IMR-90 (cell line): ENCODE data around the gene PSMA1. TPM values are rescaled to one million over a fixed set of nuclear protein-coding genes. Genes with fewer than 3 reads are reported as not detected.

Experiments
- ATAC-seq: fragments of 200-7000 bp; cut with Tn5 transposase; 2 replicates; pipeline ENCODE4 v1.9.1; 2020; ENCODE audit warnings: low read depth, mild to moderate bottlenecking, moderate library complexity
- BruUV-seq: library from RNA; stranded (reverse); fragments of 400-500 nt; replicated peaks from 2 replicates; lab custom pipeline; 2021; lab: Mats Ljungman, UMichigan
- CTCF ChIA-PET: fragments of 300-600 bp; formaldehyde crosslinking; extraction: SDS; loops from one replicate; lab custom pipeline; 2021; ENCODE audit warnings: antibody characterized with exemption; lab: Yijun Ruan, JAX
- POLR2A ChIA-PET: fragments of 300-600 bp; sonication (Branson Sonifier 250); formaldehyde crosslinking; loops from one replicate; lab custom pipeline; 2022; ENCODE audit warnings: antibody characterized with exemption; ENCODE audit not compliant: unreplicated experiment; lab: Charles Lee
- DNase-seq: peaks from one replicate; pipeline ENCODE4 v3.0.0; 2013
- H2AFZ ChIP-seq: replicated peaks from 2 replicates; pipeline ENCODE3; 2013; ENCODE audit warnings: low read length, mild to moderate bottlenecking; ENCODE audit not compliant: poor library complexity
- H2AK5ac ChIP-seq: 2 replicates; pipeline ENCODE4 v1.6.1; 2013; ENCODE audit warnings: low read depth, low read length, inconsistent platforms
- H2AK9ac ChIP-seq: replicated peaks from 2 replicates; pipeline ENCODE3; 2013; ENCODE audit warnings: mild to moderate bottlenecking, low read depth, low read length, moderate library complexity; ENCODE audit not compliant: poor library complexity
- H2BK120ac ChIP-seq: 2 replicates; pipeline ENCODE4 v1.6.1; 2013; ENCODE audit warnings: low read depth, low read length, inconsistent platforms
- H2BK15ac ChIP-seq: 3 replicates; pipeline ENCODE4 v1.6.1; 2013; ENCODE audit warnings: low read depth, low read length, inconsistent platforms
- H2BK20ac ChIP-seq: 2 replicates; pipeline ENCODE4 v1.6.1; 2013; ENCODE audit warnings: low read depth, mild to moderate bottlenecking, inconsistent platforms, low read length, moderate library complexity
- H2BK5ac ChIP-seq: 2 replicates; pipeline ENCODE4 v1.6.1; 2013; ENCODE audit warnings: mild to moderate bottlenecking, low read depth, low read length, inconsistent platforms; ENCODE audit not compliant: poor library complexity, severe bottlenecking
- H3K14ac ChIP-seq: replicated peaks from 2 replicates; pipeline ENCODE4 v1.6.1; 2013; ENCODE audit warnings: low read depth, low read length, inconsistent platforms
- H3K18ac ChIP-seq: 2 replicates; pipeline ENCODE4 v1.6.1; 2013; ENCODE audit warnings: low read depth, low read length, control low read depth
- H3K23ac ChIP-seq: 2 replicates; pipeline ENCODE4 v1.6.1; 2013; ENCODE audit warnings: low read depth, low read length, inconsistent platforms
- H3K27ac ChIP-seq: 2 replicates; pipeline ENCODE4 v1.5.1; 2013; ENCODE audit warnings: mild to moderate bottlenecking, control low read depth, low read length; ENCODE audit not compliant: insufficient read depth
- H3K27me3 ChIP-seq: 2 replicates; pipeline ENCODE4 v1.6.1; 2013; ENCODE audit warnings: low read length; ENCODE audit not compliant: control insufficient read depth, insufficient read depth
- H3K36me3 ChIP-seq: 2 replicates; pipeline ENCODE4 v1.6.1; 2013; ENCODE audit warnings: low read length, mixed read lengths; ENCODE audit not compliant: control insufficient read depth, insufficient read depth
- H3K4ac ChIP-seq: 2 replicates; pipeline ENCODE4 v1.6.1; 2013; ENCODE audit warnings: low read depth, low read length, inconsistent platforms
- H3K4me1 ChIP-seq: 2 replicates; pipeline ENCODE4 v1.6.1; 2013; ENCODE audit warnings: low read length, mixed read lengths; ENCODE audit not compliant: control insufficient read depth, insufficient read depth
- H3K4me2 ChIP-seq: 2 replicates; pipeline ENCODE4 v1.6.1; 2013; ENCODE audit warnings: low read depth, mild to moderate bottlenecking, control low read depth, low read length, moderate library complexity
- H3K4me3 ChIP-seq: 2 replicates; pipeline ENCODE4 v1.5.1; 2013; ENCODE audit warnings: low read depth, mild to moderate bottlenecking, control low read depth, low read length, moderate library complexity; ENCODE audit not compliant: insufficient read depth
- H3K56ac ChIP-seq: 2 replicates; pipeline ENCODE4 v1.6.1; 2013; ENCODE audit warnings: low read length, inconsistent platforms; ENCODE audit not compliant: insufficient read depth; ENCODE audit errors: extremely low read depth
- H3K79me1 ChIP-seq, 2 experiments: 2 replicates each; pipeline ENCODE4 v1.6.1; 2013; ENCODE audit warnings: low read length in 2 of 2, inconsistent platforms in 1 of 2, low read depth in 1 of 2
- H3K9ac ChIP-seq: 2 replicates; pipeline ENCODE4 v1.6.1; 2013; ENCODE audit warnings: low read depth, low read length, control low read depth
- H3K9me1 ChIP-seq: 2 replicates; pipeline ENCODE4 v1.6.1; 2013; ENCODE audit warnings: low read length, inconsistent platforms; ENCODE audit not compliant: insufficient read depth
- H3K9me3 ChIP-seq: 2 replicates; pipeline ENCODE4 v1.6.1; 2013; ENCODE audit warnings: low read length; ENCODE audit not compliant: control insufficient read depth, insufficient read depth
- H4K20me1 ChIP-seq: 2 replicates; pipeline ENCODE4 v1.6.1; 2013; ENCODE audit warnings: low read length, inconsistent platforms; ENCODE audit not compliant: insufficient read depth
- H4K5ac ChIP-seq: 2 replicates; pipeline ENCODE4 v1.6.1; 2013; ENCODE audit warnings: mild to moderate bottlenecking, low read depth, low read length, control low read depth
- H4K8ac ChIP-seq, 2 experiments: 2 replicates each; pipeline ENCODE4 v1.6.1; 2013; ENCODE audit warnings: low read depth in 2 of 2, low read length in 2 of 2, control low read depth in 1 of 2, inconsistent platforms in 1 of 2
- H4K91ac ChIP-seq: 2 replicates; pipeline ENCODE4 v1.6.1; 2013; ENCODE audit warnings: low read depth, low read length, inconsistent platforms; ENCODE audit not compliant: insufficient read depth
- BHLHE40 ChIP-seq: fragments of 150-350 bp; IDR thresholded peaks from 2 replicates; pipeline ENCODE4 v1.6.1; 2016; ENCODE audit warnings: mild to moderate bottlenecking, low read depth, low read length
- RAD21 ChIP-seq: IDR thresholded peaks from 2 replicates; pipeline ENCODE4 v1.6.1; 2012; ENCODE audit warnings: low read length, improper control_type of control experiment
- RFX5 ChIP-seq: IDR thresholded peaks from 2 replicates; pipeline ENCODE4 v1.8.0; 2012; ENCODE audit warnings: low read depth, mild to moderate bottlenecking, low read length, moderate library complexity
- SMC3 ChIP-seq: fragments of 150-350 bp; IDR thresholded peaks from 2 replicates; pipeline ENCODE4 v1.6.1; 2016; ENCODE audit warnings: low read depth, mild to moderate bottlenecking, antibody characterized with exemption, low read length, moderate library complexity
- WGBS, 2 experiments: methylation state at CpG; one replicate each; pipeline versions ENCODE4 v1.1.5 to v1.1.7; 2013; ENCODE audit warnings: missing lambda C conversion rate in 2 of 2; ENCODE audit not compliant: insufficient read length in 1 of 2; ENCODE audit errors: extremely low coverage in 2 of 2; 5-methylcytosine and 5-hydroxymethylcytosine counted together
- dilution Hi-C: fragments of 300-500 bp; cut with HindIII; formaldehyde crosslinking; loops from one replicate; pipeline ENCODE4 v1.14.3; 2018; ENCODE audit warnings: low sequenced_read_pairs; ENCODE audit not compliant: unreplicated experiment
- in situ Hi-C: fragments of 300-500 bp; cut with MboI; formaldehyde crosslinking; loops from 3 replicates; pipeline ENCODE4 v1.14.3; 2019; ENCODE audit warnings: low sequenced_read_pairs, inconsistent platforms, mixed read lengths
- intact Hi-C: fragments of 100-400 bp; cut with micrococcal nuclease; formaldehyde crosslinking; loops from 2 replicates; pipeline ENCODE4 v1.10.0; 2022
- polyA plus RNA-seq, 3 experiments: library from polyadenylated mRNA; depleted of rRNA; stranded (reverse); fragments of >200 nt; gene quantifications; 2 replicates each; pipeline ENCODE4 v1.2.3, GENCODE V29; 2012; ENCODE audit warnings: low replicate concordance in 1 of 3
- total RNA-seq: library from RNA; depleted of rRNA; stranded (reverse); fragments of >200 nt; gene quantifications from 2 replicates; pipeline ENCODE4 v1.2.3, GENCODE V29; 2012
- TF ChIP-seq, protein P1 (sequence below): conservative IDR thresholded peaks from 2 replicates; pipeline ENCODE4 v1.5.1; 2012; ENCODE audit warnings: mild to moderate bottlenecking, low read depth, low read length, improper control_type of control experiment

Gene PSMA1
- total and polyA plus RNA-seq, 2 of the 4 experiments (the other 2 are of a cell fraction), result 179 to 194 TPM

DNA sequence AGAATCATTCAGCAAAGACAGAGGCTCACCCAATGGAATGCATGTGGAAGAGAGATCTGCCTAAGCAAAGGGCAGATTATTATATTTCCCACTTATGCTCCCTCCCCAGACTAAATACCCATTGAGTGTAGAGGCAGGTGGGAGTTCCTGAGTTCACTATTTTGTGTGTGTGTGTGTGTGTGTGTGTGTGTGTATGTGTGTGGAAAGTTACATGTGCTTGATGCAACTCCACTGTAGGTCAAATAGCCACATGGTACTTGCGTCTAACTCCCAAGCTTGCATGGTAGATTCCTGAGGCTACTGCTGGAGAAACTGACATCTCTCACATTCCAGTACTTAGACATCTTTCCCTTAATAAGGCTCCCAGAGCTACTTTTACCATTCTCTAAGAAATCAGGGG lies 17.2 kb downstream of the PSMA1 start:
- H4K20me1 ChIP-seq, result no peaks in the 10 kb centered on the region
- no peak overlapping the region for H3K23ac ChIP-seq
- no peak overlapping the region for H4K91ac ChIP-seq
- H3K27me3 ChIP-seq, result no peaks in the 10 kb centered on the region
- no peak overlapping the region for H2BK120ac ChIP-seq
- H3K9ac ChIP-seq, result no peak overlapping the region
- H4K5ac ChIP-seq, result no peak overlapping the region
- no peak overlapping the region for H3K18ac ChIP-seq
- no peak overlapping the region for H3K4me3 ChIP-seq
- H3K56ac ChIP-seq, result no peak overlapping the region
- no peak overlapping the region for H4K8ac ChIP-seq
- no peak for ATAC-seq
- dilution Hi-C loops (no loop called here), in situ Hi-C loops (loop anchor here (5.0 kb wide), 1 partner anchor 36 kb away; no protein-coding TSS in a partner anchor), intact Hi-C loops (no loop called here)
- no TSS peak for BruUV-seq
- H3K9me3 ChIP-seq, result no peaks in the 10 kb centered on the region
- WGBS, 2 experiments, result no CpG with 5 or more reads among the region's 1 CpG
- H3K14ac ChIP-seq, result no peak overlapping the region
- no peaks in the 10 kb centered on the region for H3K9me1 ChIP-seq
- no peak overlapping the region for H2BK5ac ChIP-seq
- no peaks in the 10 kb centered on the region for H3K4me1 ChIP-seq
- H3K79me1 ChIP-seq, result peaks cover 0 to 18% of the 10 kb centered on the region in 2 experiments; a peak in 3 of 4 replicates
- DNase-seq, result peak; percentile 18
- TF ChIP-seq RFX5, result no peak
- TF ChIP-seq BHLHE40, result no peak
- no peak for TF ChIP-seq RAD21
- TF ChIP-seq SMC3, result no peak
- TF ChIP-seq, protein P1, sequence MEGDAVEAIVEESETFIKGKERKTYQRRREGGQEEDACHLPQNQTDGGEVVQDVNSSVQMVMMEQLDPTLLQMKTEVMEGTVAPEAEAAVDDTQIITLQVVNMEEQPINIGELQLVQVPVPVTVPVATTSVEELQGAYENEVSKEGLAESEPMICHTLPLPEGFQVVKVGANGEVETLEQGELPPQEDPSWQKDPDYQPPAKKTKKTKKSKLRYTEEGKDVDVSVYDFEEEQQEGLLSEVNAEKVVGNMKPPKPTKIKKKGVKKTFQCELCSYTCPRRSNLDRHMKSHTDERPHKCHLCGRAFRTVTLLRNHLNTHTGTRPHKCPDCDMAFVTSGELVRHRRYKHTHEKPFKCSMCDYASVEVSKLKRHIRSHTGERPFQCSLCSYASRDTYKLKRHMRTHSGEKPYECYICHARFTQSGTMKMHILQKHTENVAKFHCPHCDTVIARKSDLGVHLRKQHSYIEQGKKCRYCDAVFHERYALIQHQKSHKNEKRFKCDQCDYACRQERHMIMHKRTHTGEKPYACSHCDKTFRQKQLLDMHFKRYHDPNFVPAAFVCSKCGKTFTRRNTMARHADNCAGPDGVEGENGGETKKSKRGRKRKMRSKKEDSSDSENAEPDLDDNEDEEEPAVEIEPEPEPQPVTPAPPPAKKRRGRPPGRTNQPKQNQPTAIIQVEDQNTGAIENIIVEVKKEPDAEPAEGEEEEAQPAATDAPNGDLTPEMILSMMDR, result no peak
- ChIA-PET POLR2A (no interaction called here), CTCF (interaction anchor here (0.8 kb wide), 1 partner anchor 56 kb away, joined by 6 read pairs; no protein-coding TSS in a partner anchor)
- no peak overlapping the region for H2BK15ac ChIP-seq
- peaks cover 20% of the 10 kb centered on the region for H3K36me3 ChIP-seq
- no peak overlapping the region for H3K4me2 ChIP-seq
- H3K4ac ChIP-seq, result no peak overlapping the region
- no peak overlapping the region for H3K27ac ChIP-seq
- H2AK9ac ChIP-seq, result no peak overlapping the region
- no peak overlapping the region for H2BK20ac ChIP-seq
- no peak overlapping the region for H2AK5ac ChIP-seq
- H2AFZ ChIP-seq, result no peak overlapping the region
